Measurements from ENCODE around the gene VAV2.

Gene VAV2

GRCh38 chr9:133800266-133800665 is 191.9 kb downstream of the VAV2 start:
- Histone ChIP-seq H3K4me1 (ENCODE audit: control insufficient read depth in 2 of 2, insufficient read depth in 1 of 2, low read depth in 1 of 2, low read length in 2 of 2) (peaks cover 0 to 9% of the 10 kb centered on the region in 2 donors), H3K14ac (ENCODE audit: low read length) (no peak overlapping the region), H2BK5ac (ENCODE audit: low read length) (peak overlapping the region; percentile 42), H2AK5ac (ENCODE audit: low read depth, low read length) (no peak overlapping the region), H3K4me3 (ENCODE audit: low read length in 2 of 2) (no peak overlapping the region), H3K9ac (ENCODE audit: low read depth, low read length, poor library complexity) (no peak overlapping the region), H2AFZ (ENCODE audit: low read length) (no peak overlapping the region), H2BK12ac (ENCODE audit: low read length) (no peak overlapping the region), H3K23ac (ENCODE audit: low read depth, low read length, poor library complexity) (no peak overlapping the region), H4K91ac (ENCODE audit: low read depth, low read length, poor library complexity) (no peak overlapping the region), H2BK15ac (ENCODE audit: low read length) (no peak overlapping the region), H2BK120ac (ENCODE audit: low read depth, low read length) (no peak overlapping the region), H3K79me1 (ENCODE audit: low read depth, low read length) (peaks cover 4% of the 10 kb centered on the region), H3K4ac (ENCODE audit: low read length) (no peak overlapping the region), H4K8ac (ENCODE audit: low read depth, low read length) (no peak overlapping the region), H3K27ac (replicated peaks; ENCODE audit: low read length) (no peak overlapping the region), H3K4me2 (ENCODE audit: insufficient read depth, low read length, poor library complexity, severe bottlenecking) (no peak overlapping the region), H3K27me3 (ENCODE audit: control insufficient read depth in 3 of 3, insufficient read depth in 3 of 3, low read depth in 1 of 3, low read length in 3 of 3) (no peaks in the 10 kb centered on the region), H3K36me3 (replicated peaks in 1 of 2; ENCODE audit: control insufficient read depth in 2 of 2, insufficient read depth in 2 of 2, low read length in 2 of 2) (peaks cover 9 to 69% of the 10 kb centered on the region in 2 donors), H3K18ac (ENCODE audit: low read length) (no peak overlapping the region), H3K9me3 (replicated peaks in 1 of 2; ENCODE audit: control insufficient read depth in 2 of 2, insufficient read depth in 1 of 2, low read depth in 1 of 2, low read length in 2 of 2) (no peaks in the 10 kb centered on the region)
- no CpG with 5 or more reads among the region's 13 CpGs for WGBS, 2 donors (ENCODE audit: extremely low coverage in 2 of 2, insufficient read length in 2 of 2, insufficient replicate concordance in 1 of 2)
- no peak for DNase-seq (ENCODE audit: low spot score)

- Histone ChIP-seq H3K4me3 (ENCODE audit: low read length in 2 of 2) (no peak overlapping the region), H4K91ac (ENCODE audit: low read depth, low read length, poor library complexity) (no peak overlapping the region), H3K36me3 (replicated peaks in 1 of 2; ENCODE audit: control insufficient read depth in 2 of 2, insufficient read depth in 2 of 2, low read length in 2 of 2) (peaks cover 10 to 69% of the 10 kb centered on the region in 2 donors), H3K4me1 (ENCODE audit: control insufficient read depth in 2 of 2, insufficient read depth in 1 of 2, low read depth in 1 of 2, low read length in 2 of 2) (peaks cover 0 to 10% of the 10 kb centered on the region in 2 donors), H3K4ac (ENCODE audit: low read length) (no peak overlapping the region), H3K23ac (ENCODE audit: low read depth, low read length, poor library complexity) (peak overlapping the region; percentile 81), H3K27me3 (ENCODE audit: control insufficient read depth in 3 of 3, insufficient read depth in 3 of 3, low read depth in 1 of 3, low read length in 3 of 3) (no peaks in the 10 kb centered on the region), H3K27ac (replicated peaks; ENCODE audit: low read length) (no peak overlapping the region), H2AK5ac (ENCODE audit: low read depth, low read length) (no peak overlapping the region), H3K4me2 (ENCODE audit: insufficient read depth, low read length, poor library complexity, severe bottlenecking) (no peak overlapping the region), H2BK12ac (ENCODE audit: low read length) (no peak overlapping the region), H3K9ac (ENCODE audit: low read depth, low read length, poor library complexity) (no peak overlapping the region), H2BK5ac (ENCODE audit: low read length) (no peak overlapping the region), H2BK120ac (ENCODE audit: low read depth, low read length) (no peak overlapping the region), H3K14ac (ENCODE audit: low read length) (no peak overlapping the region), H2AFZ (ENCODE audit: low read length) (no peak overlapping the region), H2BK15ac (ENCODE audit: low read length) (no peak overlapping the region), H3K79me1 (ENCODE audit: low read depth, low read length) (peaks cover 4% of the 10 kb centered on the region), H3K9me3 (replicated peaks in 1 of 2; ENCODE audit: control insufficient read depth in 2 of 2, insufficient read depth in 1 of 2, low read depth in 1 of 2, low read length in 2 of 2) (no peaks in the 10 kb centered on the region), H4K8ac (ENCODE audit: low read depth, low read length) (no peak overlapping the region), H3K18ac (ENCODE audit: low read length) (peak overlapping the region; percentile 66)
- DNase-seq (ENCODE audit: low spot score), result no peak
- no CpG with 5 or more reads among the region's 17 CpGs for WGBS, 2 donors (ENCODE audit: extremely low coverage in 2 of 2, insufficient read length in 2 of 2, insufficient replicate concordance in 1 of 2)
Observed at GRCh38 chr9:133799716-133800115, 192.4 kb downstream of the VAV2 start.

- Histone ChIP-seq H3K4me2 (ENCODE audit: insufficient read depth, low read length, poor library complexity, severe bottlenecking) (no peak overlapping the region), H3K79me1 (ENCODE audit: low read depth, low read length) (peaks cover 4% of the 10 kb centered on the region), H3K4ac (ENCODE audit: low read length) (peak overlapping the region; percentile 23), H3K36me3 (replicated peaks in 1 of 2; ENCODE audit: control insufficient read depth in 2 of 2, insufficient read depth in 2 of 2, low read length in 2 of 2) (peaks cover 10 to 69% of the 10 kb centered on the region in 2 donors), H2AFZ (ENCODE audit: low read length) (no peak overlapping the region), H2BK120ac (ENCODE audit: low read depth, low read length) (no peak overlapping the region), H3K27ac (replicated peaks; ENCODE audit: low read length) (no peak overlapping the region), H3K9ac (ENCODE audit: low read depth, low read length, poor library complexity) (no peak overlapping the region), H2BK5ac (ENCODE audit: low read length) (peak overlapping the region; percentile 87), H3K9me3 (replicated peaks in 1 of 2; ENCODE audit: control insufficient read depth in 2 of 2, insufficient read depth in 1 of 2, low read depth in 1 of 2, low read length in 2 of 2) (no peaks in the 10 kb centered on the region), H2BK15ac (ENCODE audit: low read length) (no peak overlapping the region), H4K8ac (ENCODE audit: low read depth, low read length) (no peak overlapping the region), H2BK12ac (ENCODE audit: low read length) (no peak overlapping the region), H3K23ac (ENCODE audit: low read depth, low read length, poor library complexity) (peak overlapping the region; percentile 34), H2AK5ac (ENCODE audit: low read depth, low read length) (no peak overlapping the region), H3K4me1 (ENCODE audit: control insufficient read depth in 2 of 2, insufficient read depth in 1 of 2, low read depth in 1 of 2, low read length in 2 of 2) (peaks cover 0 to 11% of the 10 kb centered on the region in 2 donors), H3K4me3 (ENCODE audit: low read length in 2 of 2) (no peak overlapping the region), H3K14ac (ENCODE audit: low read length) (no peak overlapping the region), H4K91ac (ENCODE audit: low read depth, low read length, poor library complexity) (no peak overlapping the region), H3K18ac (ENCODE audit: low read length) (peak overlapping the region; percentile 8), H3K27me3 (ENCODE audit: control insufficient read depth in 3 of 3, insufficient read depth in 3 of 3, low read depth in 1 of 3, low read length in 3 of 3) (no peaks in the 10 kb centered on the region)
- WGBS, 2 donors (ENCODE audit: extremely low coverage in 2 of 2, insufficient read length in 2 of 2, insufficient replicate concordance in 1 of 2), result no CpG with 5 or more reads among the region's 11 CpGs
- no peak for DNase-seq (ENCODE audit: low spot score)
Observed at GRCh38 chr9:133799106-133799505, 193.0 kb downstream of the VAV2 start.

GRCh38 chr9:133798160-133798559 is 194.0 kb downstream of the VAV2 start:
- H3K14ac ChIP-seq (ENCODE audit: low read length), result no peak overlapping the region
- H3K36me3 ChIP-seq (replicated peaks in 1 of 2; ENCODE audit: control insufficient read depth in 2 of 2, insufficient read depth in 2 of 2, low read length in 2 of 2), result peaks cover 10 to 70% of the 10 kb centered on the region in 2 donors
- no peak overlapping the region for H2AFZ ChIP-seq (ENCODE audit: low read length)
- no peak overlapping the region for H3K27ac ChIP-seq (replicated peaks; ENCODE audit: low read length)
- H4K8ac ChIP-seq (ENCODE audit: low read depth, low read length), result no peak overlapping the region
- peak overlapping the region; percentile 38 for H3K18ac ChIP-seq (ENCODE audit: low read length)
- H2BK15ac ChIP-seq (ENCODE audit: low read length), result no peak overlapping the region
- no peak overlapping the region for H3K4ac ChIP-seq (ENCODE audit: low read length)
- no peak overlapping the region for H2BK5ac ChIP-seq (ENCODE audit: low read length)
- H2BK120ac ChIP-seq (ENCODE audit: low read depth, low read length), result no peak overlapping the region
- no peak for DNase-seq (ENCODE audit: low spot score)
- no peak overlapping the region for H3K4me2 ChIP-seq (ENCODE audit: insufficient read depth, low read length, poor library complexity, severe bottlenecking)
- H4K91ac ChIP-seq (ENCODE audit: low read depth, low read length, poor library complexity), result no peak overlapping the region
- H3K27me3 ChIP-seq (ENCODE audit: control insufficient read depth in 3 of 3, insufficient read depth in 3 of 3, low read depth in 1 of 3, low read length in 3 of 3), result no peaks in the 10 kb centered on the region
- H3K4me3 ChIP-seq (ENCODE audit: low read length in 2 of 2), result no peak overlapping the region
- peaks cover 4% of the 10 kb centered on the region for H3K79me1 ChIP-seq (ENCODE audit: low read depth, low read length)
- H3K4me1 ChIP-seq (ENCODE audit: control insufficient read depth in 2 of 2, insufficient read depth in 1 of 2, low read depth in 1 of 2, low read length in 2 of 2), result peaks cover 3 to 9% of the 10 kb centered on the region in 2 donors
- peak overlapping the region; percentile 44 for H3K9ac ChIP-seq (ENCODE audit: low read depth, low read length, poor library complexity)
- H3K9me3 ChIP-seq (replicated peaks in 1 of 2; ENCODE audit: control insufficient read depth in 2 of 2, insufficient read depth in 1 of 2, low read depth in 1 of 2, low read length in 2 of 2), result no peaks in the 10 kb centered on the region
- H2BK12ac ChIP-seq (ENCODE audit: low read length), result no peak overlapping the region
- no CpG with 5 or more reads among the region's 9 CpGs for WGBS, 2 donors (ENCODE audit: extremely low coverage in 2 of 2, insufficient read length in 2 of 2, insufficient replicate concordance in 1 of 2)
- H2AK5ac ChIP-seq (ENCODE audit: low read depth, low read length), result no peak overlapping the region
- H3K23ac ChIP-seq (ENCODE audit: low read depth, low read length, poor library complexity), result no peak overlapping the region

All from neuronal stem cell (in vitro differentiated cells).